AG10803 (cell line): ENCODE results near the gene CLP1.

Experiments
- DNase-seq: peaks from one replicate; pipeline ENCODE4 v3.0.0; 2010; ENCODE audit warnings: low read depth
- H3K4me3 ChIP-seq: 2 replicates; pipeline ENCODE4 v1.5.1; 2011; ENCODE audit warnings: mild to moderate bottlenecking, low read length, control low read depth
- CTCF ChIP-seq: conservative IDR thresholded peaks from 2 replicates; pipeline ENCODE4 v1.5.1; 2011; ENCODE audit warnings: mild to moderate bottlenecking, low read length, control low read depth, inconsistent platforms

The CLP1 gene

GRCh38 chr11:57646799-57647303 is 10.7 kb upstream of the CLP1 start:
- TF ChIP-seq CTCF = no peak
- H3K4me3 ChIP-seq = no peak overlapping the region
- no peak for DNase-seq

GRCh38 chr11:57647372-57647771 is 10.2 kb upstream of the CLP1 start:
- no peak for TF ChIP-seq CTCF
- H3K4me3 ChIP-seq = no peak overlapping the region
- DNase-seq = no peak

GRCh38 chr11:57647960-57648800 is 9.4 kb upstream of the CLP1 start:
- no peak for DNase-seq
- TF ChIP-seq CTCF = no peak
- H3K4me3 ChIP-seq = peak overlapping the region; percentile 57

- DNase-seq = no peak
- no peak for TF ChIP-seq CTCF
- H3K4me3 ChIP-seq = peak overlapping the region; percentile 57
These were observed 8.5 kb upstream of the CLP1 start for GRCh38 chr11:57648801-57649735.

GRCh38 chr11:57649826-57650738 is 7.5 kb upstream of the CLP1 start, which contains the start of gene YPEL4:
YPEL4 (minus strand) TSS chr11:57649912; CDS start chr11:57647107, 2,805 bp downstream.
- H3K4me3 ChIP-seq = peak within 1 kb of the TSS; percentile 57
- TF ChIP-seq CTCF = no peak
- DNase-seq = peak; percentile 74

- no peak overlapping the region for H3K4me3 ChIP-seq
- no peak for TF ChIP-seq CTCF
- DNase-seq = no peak
These were observed 6.8 kb upstream of the CLP1 start for GRCh38 chr11:57650739-57651090.
